ENCODE measurements around the gene NTN5.
"Not testable (repeated sequence)": the region's sequence is repeated elsewhere in the genome, so short reads cannot be mapped to it uniquely, and the experiment has no call there.

Gene NTN5

GRCh38 chr19:48668332-48668731, 4.5 kb downstream of the NTN5 start:
- DNase-seq = no peak

- DNase-seq = no peak
Observed at GRCh38 chr19:48665786-48666185, 7.0 kb downstream of the NTN5 start.

GRCh38 chr19:48664476-48664875, 8.3 kb downstream of the NTN5 start:
- DNase-seq = no peak

GRCh38 chr19:48663667-48664066, 9.2 kb downstream of the NTN5 start:
- no peak for DNase-seq

- no peak for DNase-seq
Observed at GRCh38 chr19:48661711-48662090, 11.1 kb downstream of the NTN5 start.

- peak; percentile 80 for DNase-seq
Observed at GRCh38 chr19:48660852-48661710, 11.7 kb downstream of the NTN5 start.

- no peak for DNase-seq
Observed at GRCh38 chr19:48659768-48660167, 13.0 kb downstream of the NTN5 start.

GRCh38 chr19:48658483-48658882, 14.3 kb downstream of the NTN5 start:
- DNase-seq = no peak

GRCh38 chr19:48657828-48658227, 15.0 kb downstream of the NTN5 start:
- DNase-seq = not testable (repeated sequence)

- DNase-seq = no peak
Observed at GRCh38 chr19:48656840-48657474, 15.9 kb downstream of the NTN5 start.

GRCh38 chr19:48654299-48655059, 18.3 kb downstream of the NTN5 start:
- no peak for DNase-seq

- DNase-seq = no peak
Observed at GRCh38 chr19:48651683-48652048, 21.2 kb downstream of the NTN5 start.

- no peak for DNase-seq
Observed at GRCh38 chr19:48650974-48651682, 21.7 kb downstream of the NTN5 start.

GRCh38 chr19:48648134-48648533, 24.7 kb downstream of the NTN5 start:
- DNase-seq = no peak

GRCh38 chr19:48646722-48647216, 26.0 kb downstream of the NTN5 start:
- DNase-seq = no peak

GRCh38 chr19:48646001-48646721, 26.7 kb downstream of the NTN5 start, which contains the start of gene CA11:
CA11 (minus strand) TSS chr19:48646187; CDS start chr19:48645632, 555 bp downstream.
- DNase-seq = peak; percentile 92

- no peak for DNase-seq
Observed at GRCh38 chr19:48645620-48646000, 27.2 kb downstream of the NTN5 start.

- peak; percentile 74 for DNase-seq
Observed at GRCh38 chr19:48644839-48645619, 27.8 kb downstream of the NTN5 start.

GRCh38 chr19:48644355-48644754, 28.5 kb downstream of the NTN5 start:
- DNase-seq = no peak

- no peak for DNase-seq
Observed at GRCh38 chr19:48642862-48643261, 30.0 kb downstream of the NTN5 start.

- DNase-seq = no peak
Observed at GRCh38 chr19:48641850-48642249, 31.0 kb downstream of the NTN5 start.
